ENCODE data around the gene RNF126. TPM values are rescaled to one million over a fixed set of nuclear protein-coding genes. Genes with fewer than 3 reads are reported as not detected.

RNF126 gene
- total RNA-seq, 2 experiments from 2014 or later: 71.5 to 80.3 TPM

GRCh38 chr19:601790-602189, 61.2 kb downstream of the RNF126 start:
- Mint-ChIP-seq H3K27ac (no peak overlapping the region), H3K36me3 (ENCODE audit: low read depth) (no peaks in the 10 kb centered on the region), H3K27me3 (no peaks in the 10 kb centered on the region), H3K4me3 (no peak overlapping the region), H3K4me1 (no peaks in the 10 kb centered on the region), H3K9me3 (no peaks in the 10 kb centered on the region)
- POLR2A ChIA-PET: no interaction called here
- no peak for DNase-seq
- CTCF ChIA-PET: interaction anchor here (0.6 kb wide), 1 partner anchor 10 kb away, joined by 3 read pairs; no protein-coding TSS in a partner anchor

GRCh38 chr19:601310-601709, 61.7 kb downstream of the RNF126 start:
- DNase-seq: no peak
- ChIA-PET CTCF (interaction anchor here (0.6 kb wide), 1 partner anchor 10 kb away, joined by 3 read pairs; no protein-coding TSS in a partner anchor), POLR2A (no interaction called here)

More at GRCh38 chr19:601310-601709, 61.7 kb downstream of the RNF126 start:
- H3K4me3 Mint-ChIP-seq: no peak overlapping the region
- H3K27me3 Mint-ChIP-seq: no peaks in the 10 kb centered on the region
- H3K4me1 Mint-ChIP-seq: no peaks in the 10 kb centered on the region
- H3K36me3 Mint-ChIP-seq (ENCODE audit: low read depth): no peaks in the 10 kb centered on the region
- no peak overlapping the region for H3K27ac Mint-ChIP-seq
- no peaks in the 10 kb centered on the region for H3K9me3 Mint-ChIP-seq

Other genes starting within 250 kb of the RNF126 start
- gene SHC2, start 202.2 kb downstream of the RNF126 start, total RNA-seq: not detected
- under 1 TPM in 1 of 2 experiments, not detected in 1; 0.15 TPM for gene MADCAM1, start 166.7 kb downstream of the RNF126 start, total RNA-seq
- gene TPGS1, start 155.7 kb downstream of the RNF126 start, total RNA-seq: 10 to 100 TPM; 21.6 to 27.1 TPM
- gene CDC34, start 131.5 kb downstream of the RNF126 start, total RNA-seq: 10 to 100 TPM; 43.7 to 50.8 TPM
- gene GZMM, start 119.2 kb downstream of the RNF126 start, total RNA-seq: 10 to 100 TPM; 44.5 to 47.4 TPM
- 100 to 1,000 TPM; 233 TPM for gene BSG, start 90.6 kb downstream of the RNF126 start, total RNA-seq
- gene HCN2, start 73.3 kb downstream of the RNF126 start, total RNA-seq: 1 to 10 TPM; 2.6 to 3.2 TPM
- 10 to 100 TPM; 42.1 to 52.3 TPM for gene POLRMT, start 29.7 kb downstream of the RNF126 start, total RNA-seq
- gene FGF22, start 23.3 kb downstream of the RNF126 start, total RNA-seq: under 1 TPM in 1 of 2 experiments, not detected in 1; 0.12 TPM
- 1 to 10 TPM; 1.6 to 2.1 TPM for gene FSTL3, start 13.2 kb upstream of the RNF126 start, total RNA-seq
- not detected for gene PRSS57, start 32.2 kb upstream of the RNF126 start, total RNA-seq
- gene PALM, start 45.7 kb upstream of the RNF126 start, total RNA-seq: not detected
- gene MISP, start 87.9 kb upstream of the RNF126 start, total RNA-seq: not detected
- gene PTBP1, start 134.2 kb upstream of the RNF126 start, total RNA-seq: 100 to 1,000 TPM; 487 to 536 TPM
- not detected for gene PLPPR3, start 158.7 kb upstream of the RNF126 start, total RNA-seq
- gene AZU1, start 164.6 kb upstream of the RNF126 start, total RNA-seq: not detected
- not detected for gene PRTN3, start 177.8 kb upstream of the RNF126 start, total RNA-seq
- not detected for gene ELANE, start 189.1 kb upstream of the RNF126 start, total RNA-seq
- 1 to 10 TPM; 1.5 to 1.6 TPM for gene CFD, start 196.4 kb upstream of the RNF126 start, total RNA-seq
- 10 to 100 TPM; 72.5 to 88.1 TPM for gene MED16, start 230.0 kb upstream of the RNF126 start, total RNA-seq
- not detected for gene RNU6-9, start 230.3 kb upstream of the RNF126 start, total RNA-seq